Colonic mucosa (tissue), 4 donors: Measurements from ENCODE around the gene ERBB4. TPM values are rescaled to one million over a fixed set of nuclear protein-coding genes. Genes with fewer than 3 reads are reported as not detected.
"Not testable (repeated sequence)": the region's sequence is repeated elsewhere in the genome, so short reads cannot be mapped to it uniquely, and the experiment has no call there.

Source experiments
- DNase-seq: peaks from one replicate; pipeline ENCODE4 v3.0.0-alpha.2; 2020
- H3K27ac ChIP-seq: fragments of 200-600 bp; one replicate; pipeline ENCODE4 v1.8.0; 2021
- H3K27me3 ChIP-seq: fragments of 200-600 bp; one replicate; pipeline ENCODE4 v1.8.0; 2021
- H3K36me3 ChIP-seq: fragments of 200-600 bp; one replicate; pipeline ENCODE4 v1.8.0; 2021
- H3K4me1 ChIP-seq: fragments of 200-600 bp; one replicate; pipeline ENCODE4 v1.8.0; 2021; ENCODE audit warnings: mild to moderate bottlenecking
- H3K4me3 ChIP-seq: fragments of 200-600 bp; one replicate; pipeline ENCODE4 v1.8.0; 2021
- H3K9ac ChIP-seq, 2 donors: one replicate each; pipeline ENCODE4 v1.7.0; 2013; ENCODE audit warnings: control low read depth in 2 of 2, low read depth in 2 of 2, low read length in 2 of 2
- H3K9me3 ChIP-seq: fragments of 200-600 bp; one replicate; pipeline ENCODE4 v1.8.0; 2021
- intact Hi-C: fragments of 100-400 bp; cut with DNase I; formaldehyde crosslinking; loops from one replicate; pipeline ENCODE4 v1.14.1; 2022
- total RNA-seq, 2 donors: library from RNA; stranded (reverse); fragmentation: NEBNext Ultra II Directional in 1 of 2; extraction: Animal tissue kit (Norgen Biotek cat#: 25700) in 1 of 2; gene quantifications; one replicate each; pipeline ENCODE4 v1.2.1, GENCODE V29; 2021
- TF ChIP-seq, protein P1 (sequence below): fragments of 200-600 bp; IDR thresholded peaks from one replicate; pipeline ENCODE4 v1.8.0; 2022; ENCODE audit warnings: antibody characterized with exemption, mild to moderate bottlenecking
- donor health status: healthy.
- donor health status: DM: no; HTN: no; CAD: no.
- donor health status: DM: no; HTN: no; CAD: no.

ERBB4 gene
- total RNA-seq, 2 donors from 2014 or later, result 0.05 to 0.07 TPM

DNA sequence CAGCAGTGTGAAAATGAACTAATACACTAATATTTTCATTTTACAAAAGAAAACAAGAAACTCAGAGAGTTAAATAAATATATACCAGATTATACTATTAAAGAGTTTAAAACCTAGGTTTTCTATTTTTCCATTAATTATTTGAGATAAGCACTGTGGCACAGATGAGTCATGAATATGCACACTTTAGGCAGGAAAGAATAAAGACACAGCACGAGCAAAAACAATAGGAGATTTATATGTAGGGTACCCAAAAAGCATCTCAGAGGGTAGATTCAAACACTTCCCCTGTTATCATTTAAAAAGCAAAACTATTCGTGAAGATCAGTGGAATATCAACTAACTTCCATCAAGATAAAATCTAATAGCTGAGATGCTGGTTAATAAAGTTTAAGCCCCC is 430.6 kb downstream of the ERBB4 start:
- Histone ChIP-seq H3K36me3 (no peaks in the 10 kb centered on the region), H3K4me3 (no peak overlapping the region), H3K27me3 (no peaks in the 10 kb centered on the region), H3K27ac (no peak overlapping the region), H3K9ac (no peak overlapping the region), H3K9me3 (no peaks in the 10 kb centered on the region), H3K4me1 (no peaks in the 10 kb centered on the region)
- intact Hi-C loops, result no loop called here
- DNase-seq, result no peak
- TF ChIP-seq, protein P1, sequence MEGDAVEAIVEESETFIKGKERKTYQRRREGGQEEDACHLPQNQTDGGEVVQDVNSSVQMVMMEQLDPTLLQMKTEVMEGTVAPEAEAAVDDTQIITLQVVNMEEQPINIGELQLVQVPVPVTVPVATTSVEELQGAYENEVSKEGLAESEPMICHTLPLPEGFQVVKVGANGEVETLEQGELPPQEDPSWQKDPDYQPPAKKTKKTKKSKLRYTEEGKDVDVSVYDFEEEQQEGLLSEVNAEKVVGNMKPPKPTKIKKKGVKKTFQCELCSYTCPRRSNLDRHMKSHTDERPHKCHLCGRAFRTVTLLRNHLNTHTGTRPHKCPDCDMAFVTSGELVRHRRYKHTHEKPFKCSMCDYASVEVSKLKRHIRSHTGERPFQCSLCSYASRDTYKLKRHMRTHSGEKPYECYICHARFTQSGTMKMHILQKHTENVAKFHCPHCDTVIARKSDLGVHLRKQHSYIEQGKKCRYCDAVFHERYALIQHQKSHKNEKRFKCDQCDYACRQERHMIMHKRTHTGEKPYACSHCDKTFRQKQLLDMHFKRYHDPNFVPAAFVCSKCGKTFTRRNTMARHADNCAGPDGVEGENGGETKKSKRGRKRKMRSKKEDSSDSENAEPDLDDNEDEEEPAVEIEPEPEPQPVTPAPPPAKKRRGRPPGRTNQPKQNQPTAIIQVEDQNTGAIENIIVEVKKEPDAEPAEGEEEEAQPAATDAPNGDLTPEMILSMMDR, result no peak

DNA sequence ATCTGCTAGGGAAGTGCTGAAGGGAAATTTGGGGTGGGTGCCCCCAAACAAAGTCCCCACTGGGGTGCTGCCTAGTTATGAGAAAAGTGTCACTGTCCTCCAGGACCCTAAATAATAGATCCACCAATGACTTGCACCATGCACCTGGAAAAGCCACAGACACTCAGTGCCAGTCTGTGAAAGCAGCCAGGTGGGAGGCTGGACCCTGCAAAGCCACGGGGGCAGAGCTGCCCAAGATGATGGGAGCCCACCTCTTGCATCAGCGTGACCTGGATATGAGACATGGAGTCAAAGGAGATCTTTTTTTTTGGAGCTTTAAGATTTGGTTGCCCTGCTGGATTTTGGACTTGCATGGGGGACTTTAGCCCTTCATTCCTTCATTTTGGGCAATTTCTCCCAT is 431.6 kb downstream of the ERBB4 start:
- Histone ChIP-seq H3K27me3 (no peaks in the 10 kb centered on the region), H3K4me3 (no peak overlapping the region), H3K9me3 (no peaks in the 10 kb centered on the region), H3K4me1 (no peaks in the 10 kb centered on the region), H3K27ac (no peak overlapping the region), H3K9ac (no peak overlapping the region), H3K36me3 (no peaks in the 10 kb centered on the region)
- TF ChIP-seq, protein P1, result no peak
- intact Hi-C loops, result no loop called here
- DNase-seq, result no peak

DNA sequence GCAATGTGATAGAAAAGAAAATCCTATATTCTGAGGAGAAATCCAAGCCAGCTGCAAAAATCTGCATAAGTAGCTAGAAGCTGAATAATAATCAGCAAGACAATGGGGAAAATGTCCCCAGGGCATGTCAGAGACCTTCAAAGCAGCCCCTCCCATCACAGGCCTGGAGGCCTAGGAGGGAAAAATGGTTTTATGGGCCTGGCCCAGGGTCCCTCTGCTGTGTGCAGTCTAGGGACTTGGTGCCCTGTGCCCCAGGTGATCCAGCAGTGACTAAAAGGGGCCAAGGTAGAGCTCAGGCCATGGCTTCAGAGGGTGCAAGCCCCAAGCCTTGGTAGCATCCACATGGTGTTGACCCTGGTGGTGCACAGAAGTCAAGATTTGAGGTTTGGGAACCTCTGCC is 432.1 kb downstream of the ERBB4 start:
- H3K27me3 ChIP-seq, H3K4me3 ChIP-seq, H3K36me3 ChIP-seq, DNase-seq, H3K4me1 ChIP-seq, H3K9me3 ChIP-seq, H3K27ac ChIP-seq, intact Hi-C loops, H3K9ac ChIP-seq: not testable (repeated sequence)

DNA sequence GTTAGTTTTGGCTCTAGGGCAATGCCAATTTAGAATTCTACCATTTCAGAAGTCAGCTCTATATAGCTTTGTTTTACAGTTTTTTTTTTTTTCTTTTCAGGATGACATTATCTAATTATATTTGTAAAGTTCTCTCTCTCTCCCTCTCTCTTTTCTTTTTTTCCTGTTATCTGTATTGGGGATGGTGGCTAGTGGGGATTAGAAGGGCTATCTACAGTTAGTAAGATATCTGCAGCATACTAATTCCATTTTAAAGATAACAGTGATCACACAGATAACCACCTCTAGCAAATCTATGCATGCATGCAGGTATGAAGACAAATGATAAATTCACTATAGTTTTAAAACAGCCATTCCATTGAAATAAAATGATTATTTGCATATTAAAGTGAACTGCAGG is 438.9 kb downstream of the ERBB4 start:
- Histone ChIP-seq H3K27me3 (no peaks in the 10 kb centered on the region), H3K9ac (no peak overlapping the region), H3K4me1 (no peaks in the 10 kb centered on the region), H3K36me3 (no peaks in the 10 kb centered on the region), H3K9me3 (no peaks in the 10 kb centered on the region), H3K27ac (no peak overlapping the region), H3K4me3 (no peak overlapping the region)
- TF ChIP-seq, protein P1, result no peak
- no peak for DNase-seq
- intact Hi-C loops, result no loop called here

DNA sequence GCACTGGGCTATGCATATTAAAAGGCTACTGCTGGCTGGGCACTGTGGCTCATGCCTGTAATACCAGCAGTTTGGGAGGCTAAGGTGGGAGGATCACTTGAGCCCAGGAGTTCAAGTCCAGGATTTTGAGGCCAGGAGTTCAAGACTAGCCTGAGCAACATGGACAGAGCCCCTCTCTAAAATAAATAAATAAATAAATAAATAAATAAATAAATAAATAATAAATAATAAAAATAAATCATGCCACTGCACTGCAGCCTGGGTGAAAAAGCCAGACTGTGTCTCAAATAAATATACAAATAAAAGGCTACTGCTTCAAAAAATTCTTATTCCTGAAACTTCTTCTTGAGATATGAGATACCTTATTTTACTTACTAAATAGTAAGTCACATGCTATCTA is 439.6 kb downstream of the ERBB4 start:
- no peak overlapping the region for H3K4me3 ChIP-seq
- no peaks in the 10 kb centered on the region for H3K27me3 ChIP-seq
- DNase-seq, result no peak
- no peak overlapping the region for H3K27ac ChIP-seq
- H3K4me1 ChIP-seq, result no peaks in the 10 kb centered on the region
- no peaks in the 10 kb centered on the region for H3K9me3 ChIP-seq
- intact Hi-C loops, result no loop called here
- TF ChIP-seq, protein P1, result no peak
- H3K36me3 ChIP-seq, result no peaks in the 10 kb centered on the region
- no peak overlapping the region for H3K9ac ChIP-seq

DNA sequence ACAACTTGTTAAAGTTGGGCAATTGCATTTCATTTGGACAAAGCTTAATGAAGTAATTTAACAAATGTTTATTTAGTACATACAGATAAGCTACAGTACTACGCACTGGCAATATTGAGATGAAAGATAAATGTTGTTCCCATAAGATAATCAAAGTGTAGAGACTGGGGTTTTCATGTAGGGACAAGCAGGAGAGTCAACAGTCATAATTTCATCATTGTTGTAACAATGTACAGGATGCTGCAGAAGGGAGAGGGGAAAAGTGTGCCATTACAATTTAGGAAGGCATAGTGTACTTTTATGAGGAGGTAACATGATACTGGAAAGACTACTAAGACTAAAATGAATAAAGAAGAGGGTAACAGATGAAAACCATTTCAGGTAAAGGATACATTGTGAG is 441.6 kb downstream of the ERBB4 start:
- intact Hi-C loops, result no loop called here
- no peak overlapping the region for H3K27ac ChIP-seq
- no peak for DNase-seq

More for the DNA sequence above, 441.6 kb downstream of the ERBB4 start:
- H3K4me1 ChIP-seq, result no peaks in the 10 kb centered on the region
- H3K9me3 ChIP-seq, result no peaks in the 10 kb centered on the region
- no peaks in the 10 kb centered on the region for H3K36me3 ChIP-seq
- H3K4me3 ChIP-seq, result no peak overlapping the region
- no peak overlapping the region for H3K9ac ChIP-seq
- no peaks in the 10 kb centered on the region for H3K27me3 ChIP-seq
- TF ChIP-seq, protein P1, result no peak
